B cell (primary cell): ENCODE measurements around the gene CD52. TPM values are rescaled to one million over a fixed set of nuclear protein-coding genes. Genes with fewer than 3 reads are reported as not detected.

ENCODE experiments used
- ATAC-seq: fragments of 200-7000 bp; cut with Tn5 transposase; one replicate; pipeline ENCODE4 v1.10.0; 2021; ENCODE audit warnings: low read depth, mild to moderate bottlenecking, moderate number of reproducible peaks, moderate library complexity
- CTCF ChIA-PET: fragments of 350-600 bp; sonication (Branson Sonifier 250); formaldehyde crosslinking; loops from one replicate; lab custom pipeline; 2021; ENCODE audit warnings: antibody characterized with exemption, inconsistent platforms; lab: Charles Lee
- POLR2A ChIA-PET: fragments of 350-600 bp; sonication (Branson Sonifier 250); formaldehyde crosslinking; loops from one replicate; lab custom pipeline; 2021; ENCODE audit warnings: antibody characterized with exemption; lab: Charles Lee
- DNase-seq: peaks from one replicate; pipeline ENCODE4 v3.0.0; 2013
- H2AFZ ChIP-seq: 2 replicates; pipeline ENCODE4 v1.6.1; 2012; ENCODE audit warnings: mild to moderate bottlenecking, low read depth, low read length; ENCODE audit not compliant: insufficient read depth, poor library complexity, severe bottlenecking
- H3K27ac ChIP-seq, 2 donors: 1 replicate in 1 of 2; 2 replicates in 1 of 2; pipeline ENCODE4 v1.5.1; 2012 to 2013; ENCODE audit warnings: low read length in 2 of 2, mild to moderate bottlenecking in 2 of 2, moderate library complexity in 1 of 2
- H3K27me3 ChIP-seq, 4 experiments: fragments of 200-600 bp in 1 of 4; sonication (generic) in 1 of 4; replicated peaks in 1 of 4; 1 replicate in 2 of 4; 2 replicates in 2 of 4; pipeline versions ENCODE4 v1.6.1 to v1.7.0; 2013 to 2016; ENCODE audit warnings: low read length in 3 of 4, mild to moderate bottlenecking in 2 of 4, mixed read lengths in 1 of 4, moderate library complexity in 1 of 4; ENCODE audit not compliant: insufficient read depth in 4 of 4, control insufficient read depth in 3 of 4; ENCODE audit errors: control extremely low read depth in 1 of 4
- H3K36me3 ChIP-seq, 2 experiments: replicated peaks in 1 of 2; 1 replicate in 1 of 2; 2 replicates in 1 of 2; pipeline versions ENCODE4 v1.6.1 to v1.7.1; 2013; ENCODE audit warnings: low read length in 1 of 2; ENCODE audit not compliant: insufficient read depth in 2 of 2, control insufficient read depth in 1 of 2; ENCODE audit errors: control extremely low read depth in 1 of 2, extremely low read depth in 1 of 2
- H3K4me1 ChIP-seq, 2 donors: fragments of 200-600 bp in 1 of 2; sonication (generic) in 1 of 2; 1 replicate in 1 of 2; 2 replicates in 1 of 2; pipeline versions ENCODE4 v1.5.1 to v1.6.1; 2013 to 2017; ENCODE audit warnings: low read length in 2 of 2; ENCODE audit not compliant: control insufficient read depth in 2 of 2, insufficient read depth in 2 of 2
- H3K4me2 ChIP-seq: replicated peaks from 2 replicates; pipeline ENCODE3; 2012; ENCODE audit warnings: mild to moderate bottlenecking, low read depth, low read length; ENCODE audit not compliant: poor library complexity, severe bottlenecking
- H3K4me3 ChIP-seq, 5 experiments: fragments of 200-600 bp in 1 of 5; sonication (generic) in 1 of 5; 1 replicate in 3 of 5; 2 replicates in 2 of 5; pipeline versions ENCODE4 v1.5.1 to v1.7.0; 2011 to 2016; ENCODE audit warnings: low read length in 4 of 5, mild to moderate bottlenecking in 4 of 5, low read depth in 2 of 5, control low read depth in 1 of 5, moderate library complexity in 1 of 5; ENCODE audit not compliant: insufficient read depth in 1 of 5; ENCODE audit errors: control extremely low read depth in 1 of 5, extremely low read depth in 1 of 5
- H3K79me2 ChIP-seq: fragments of 200-600 bp; sonication (generic); one replicate; pipeline ENCODE4 v1.6.0; 2016; ENCODE audit warnings: low read length; ENCODE audit not compliant: control insufficient read depth, insufficient read depth
- H3K9ac ChIP-seq: fragments of 200-600 bp; sonication (generic); 2 replicates; pipeline ENCODE4 v1.6.1; 2017; ENCODE audit warnings: mild to moderate bottlenecking, low read length, moderate library complexity
- H3K9me3 ChIP-seq, 3 donors: one replicate each; pipeline versions ENCODE4 v1.6.1 to v1.7.1; 2013; ENCODE audit warnings: low read length in 2 of 3; ENCODE audit not compliant: control insufficient read depth in 2 of 3, insufficient read depth in 1 of 3; ENCODE audit errors: control extremely low read depth in 1 of 3
- H4K20me1 ChIP-seq: 2 replicates; pipeline ENCODE4 v1.6.0; 2012; ENCODE audit warnings: mild to moderate bottlenecking, low read length; ENCODE audit not compliant: insufficient read depth, control insufficient read depth, poor library complexity, severe bottlenecking
- H3K27ac Mint-ChIP-seq: one replicate; pipeline ENCODE4 v1.8.0; 2021; ENCODE audit warnings: mixed read lengths
- H3K27me3 Mint-ChIP-seq: one replicate; pipeline ENCODE4 v1.8.0; 2021; ENCODE audit warnings: mixed read lengths
- H3K4me1 Mint-ChIP-seq: one replicate; pipeline ENCODE4 v1.8.0; 2021; ENCODE audit warnings: mixed read lengths
- H3K4me3 Mint-ChIP-seq: one replicate; pipeline ENCODE4 v1.8.0; 2021; ENCODE audit warnings: mixed read lengths
- H3K9me3 Mint-ChIP-seq: one replicate; pipeline ENCODE4 v1.8.0; 2022; ENCODE audit warnings: mixed read lengths; ENCODE audit not compliant: insufficient read depth
- EZH2 ChIP-seq: IDR thresholded peaks from 2 replicates; pipeline ENCODE4 v1.6.1; 2012; ENCODE audit warnings: borderline replicate concordance, low read depth, mild to moderate bottlenecking, moderate library complexity, low read length; ENCODE audit not compliant: insufficient read depth, poor library complexity, severe bottlenecking
- WGBS: methylation state at CpG from one replicate; pipeline ENCODE4 v1.1.5; 2013; ENCODE audit warnings: missing lambda C conversion rate; ENCODE audit not compliant: insufficient coverage; 5-methylcytosine and 5-hydroxymethylcytosine counted together
- intact Hi-C: fragments of 100-400 bp; cut with micrococcal nuclease; formaldehyde crosslinking; loops from one replicate; pipeline ENCODE4 v1.10.0; 2022
- polyA minus RNA-seq: library from RNA; depleted of rRNA, polyadenylated mRNA; stranded (reverse); fragments of >200 nt; gene quantifications from 2 replicates; pipeline ENCODE4 v1.2.3, GENCODE V29; 2012
- polyA plus RNA-seq: library from polyadenylated mRNA; depleted of rRNA; stranded (reverse); fragments of >200 nt; gene quantifications from 2 replicates; pipeline ENCODE4 v1.2.3, GENCODE V29; 2012
- total RNA-seq, 2 donors: library from RNA; stranded (reverse); fragments of 120-200 nt in 1 of 2; gene quantifications; 1 replicate in 1 of 2; 2 replicates in 1 of 2; pipeline versions ENCODE4 v1.2.3 to v1.2.4, GENCODE V29; 2013 to 2022
- TF ChIP-seq, protein P1 (sequence below): fragments of 200-600 bp; IDR thresholded peaks from one replicate; pipeline ENCODE4 v1.8.0; 2022; ENCODE audit warnings: antibody characterized with exemption, mild to moderate bottlenecking

Gene CD52, protein sequence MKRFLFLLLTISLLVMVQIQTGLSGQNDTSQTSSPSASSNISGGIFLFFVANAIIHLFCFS
- total RNA-seq (1,072 and 1,116 TPM in 2 replicates), polyA plus RNA-seq (1,095 and 1,597 TPM in 2 replicates), polyA minus RNA-seq (961 and 1,581 TPM in 2 replicates)
- 2,016 TPM for total RNA-seq (2013)

DNA sequence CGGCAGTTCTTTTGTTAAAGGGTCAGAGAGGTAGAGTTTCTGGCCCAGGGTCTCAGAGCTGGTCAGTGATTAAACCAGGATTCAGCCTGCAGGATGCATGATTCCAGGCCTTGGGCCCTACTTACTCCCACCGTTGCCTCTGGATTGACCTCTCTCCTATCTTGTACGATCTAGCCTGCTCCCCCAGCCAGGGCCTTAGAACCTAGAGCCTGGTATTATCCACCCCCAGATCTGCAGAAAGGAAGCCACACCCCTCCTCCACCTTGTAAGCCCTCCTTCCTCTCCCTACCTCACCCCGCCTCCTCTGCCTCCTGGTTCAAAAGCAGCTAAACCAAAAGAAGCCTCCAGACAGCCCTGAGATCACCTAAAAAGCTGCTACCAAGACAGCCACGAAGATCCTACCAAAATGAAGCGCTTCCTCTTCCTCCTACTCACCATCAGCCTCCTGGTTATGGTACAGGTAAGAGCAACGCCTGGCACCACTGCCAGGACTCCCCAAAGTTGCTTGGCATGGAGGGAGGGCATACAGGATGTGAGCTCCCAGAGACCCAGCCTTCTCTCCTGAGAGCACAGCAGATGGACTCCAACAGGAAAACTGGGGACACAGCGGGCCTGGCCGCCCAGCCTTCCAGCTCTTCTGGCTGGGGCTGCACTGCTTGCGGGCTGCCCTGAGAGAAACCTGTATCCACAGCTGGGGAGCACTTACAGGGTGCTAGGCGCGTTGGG is at the start of gene CD52:
TSS of gene CD52 (plus strand) at position 347 of the 726 bp plus-strand sequence. CDS start at position 407, 60 bp downstream.
- peak within 1 kb of the TSS; percentile 85 for H3K9ac ChIP-seq
- H3K4me2 ChIP-seq, result peak within 1 kb of the TSS; percentile 73
- no peaks in the 10 kb centered on the region for H3K27me3 Mint-ChIP-seq
- H3K4me1 Mint-ChIP-seq, result peaks cover 80% of the 10 kb centered on the region
- CTCF ChIA-PET, result interaction anchor here (0.8 to 30.0 kb wide), 6 partner anchors 9 to 148 kb away, joined by 3 to 1400 read pairs (median 10); partner anchors contain the start of genes CEP85, SH3BGRL3 and ZNF593
- peak; percentile 63 for ATAC-seq
- no peaks in the 10 kb centered on the region for H3K9me3 ChIP-seq
- WGBS, result 2% methylated on average over 10 of the region's 12 CpGs
- H3K4me1 ChIP-seq, result peaks cover 75 to 78% of the 10 kb centered on the region in 2 donors
- peaks cover 0 to 39% of the 10 kb centered on the region in 2 experiments for H3K36me3 ChIP-seq
- peaks cover 47% of the 10 kb centered on the region for H4K20me1 ChIP-seq
- H3K27me3 ChIP-seq, result no peaks in the 10 kb centered on the region
- no peak within 1 kb of the TSS for H2AFZ ChIP-seq
- peak within 1 kb of the TSS; percentile 75 to 95 (median 93) for H3K4me3 ChIP-seq
- peak; percentile 69 for DNase-seq
- peak within 1 kb of the TSS; percentile 97 for H3K27ac Mint-ChIP-seq
- H3K79me2 ChIP-seq, result peaks cover 76% of the 10 kb centered on the region
- no peak for TF ChIP-seq EZH2
- TF ChIP-seq, protein P1, sequence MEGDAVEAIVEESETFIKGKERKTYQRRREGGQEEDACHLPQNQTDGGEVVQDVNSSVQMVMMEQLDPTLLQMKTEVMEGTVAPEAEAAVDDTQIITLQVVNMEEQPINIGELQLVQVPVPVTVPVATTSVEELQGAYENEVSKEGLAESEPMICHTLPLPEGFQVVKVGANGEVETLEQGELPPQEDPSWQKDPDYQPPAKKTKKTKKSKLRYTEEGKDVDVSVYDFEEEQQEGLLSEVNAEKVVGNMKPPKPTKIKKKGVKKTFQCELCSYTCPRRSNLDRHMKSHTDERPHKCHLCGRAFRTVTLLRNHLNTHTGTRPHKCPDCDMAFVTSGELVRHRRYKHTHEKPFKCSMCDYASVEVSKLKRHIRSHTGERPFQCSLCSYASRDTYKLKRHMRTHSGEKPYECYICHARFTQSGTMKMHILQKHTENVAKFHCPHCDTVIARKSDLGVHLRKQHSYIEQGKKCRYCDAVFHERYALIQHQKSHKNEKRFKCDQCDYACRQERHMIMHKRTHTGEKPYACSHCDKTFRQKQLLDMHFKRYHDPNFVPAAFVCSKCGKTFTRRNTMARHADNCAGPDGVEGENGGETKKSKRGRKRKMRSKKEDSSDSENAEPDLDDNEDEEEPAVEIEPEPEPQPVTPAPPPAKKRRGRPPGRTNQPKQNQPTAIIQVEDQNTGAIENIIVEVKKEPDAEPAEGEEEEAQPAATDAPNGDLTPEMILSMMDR, result no peak
- POLR2A ChIA-PET, result interaction anchor here (0.6 to 15.2 kb wide), 7 partner anchors 11 to 413 kb away, joined by 3 to 1239 read pairs (median 8); partner anchors contain the start of genes CEP85, SH3BGRL3 and UBXN11
- intact Hi-C loops, result loop anchor here (1.0 to 10.0 kb wide), 4 partner anchors 11 to 155 kb away; partner anchors contain the start of genes DHDDS, HMGN2 and UBXN11
- H3K9me3 Mint-ChIP-seq, result no peaks in the 10 kb centered on the region
- H3K27ac ChIP-seq, result peak within 1 kb of the TSS; percentile 67 to 86
- peak within 1 kb of the TSS; percentile 89 for H3K4me3 Mint-ChIP-seq
